K562 (cell line): ENCODE results near the gene SH3PXD2B.

ENCODE experiments used
- ETV5 ChIP-seq: sonication (generic); formaldehyde crosslinking; IDR thresholded peaks from 2 replicates; pipeline ENCODE4 v1.4.0; 2020; ENCODE audit warnings: low read depth, mild to moderate bottlenecking, missing genetic modification reagents
- FOSL1 ChIP-seq: fragments of 200-800 bp; sonication (Bioruptor generic); conservative IDR thresholded peaks from 2 replicates; pipeline ENCODE4 v1.6.1; 2016; ENCODE audit warnings: missing genetic modification characterization, missing compliant biosample characterization
- JUND ChIP-seq, 2 experiments: IDR thresholded peaks; 2 replicates in 1 of 2; 3 replicates in 1 of 2; pipeline ENCODE4 v1.6.1; 2011; ENCODE audit warnings: borderline replicate concordance in 2 of 2, low read depth in 2 of 2, low read length in 2 of 2, improper control_type of control experiment in 1 of 2, missing biosample characterization in 1 of 2, missing genetic modification characterization in 1 of 2, missing genetic modification reagents in 1 of 2
- MTA3 ChIP-seq: fragments of 450-650 bp; formaldehyde crosslinking; IDR thresholded peaks from 2 replicates; pipeline ENCODE4 v1.6.1; 2017; ENCODE audit warnings: mild to moderate bottlenecking, borderline replicate concordance
- NCOR1 ChIP-seq: fragments of 450-650 bp; IDR thresholded peaks from 2 replicates; pipeline ENCODE4 v1.6.1; 2016; ENCODE audit warnings: mild to moderate bottlenecking, moderate library complexity
- POLR2A ChIP-seq: fragments of 450-650 bp; conservative IDR thresholded peaks from 2 replicates; pipeline ENCODE4 v1.6.1; 2016
- TAF1 ChIP-seq: IDR thresholded peaks from 2 replicates; pipeline ENCODE4 v1.6.1; 2011; ENCODE audit warnings: mild to moderate bottlenecking, low read length, moderate library complexity; ENCODE audit not compliant: insufficient read depth, control insufficient read depth, severe bottlenecking; ENCODE audit errors: extremely low read depth
- ZFX ChIP-seq: sonication (generic); formaldehyde crosslinking; IDR thresholded peaks from 2 replicates; pipeline ENCODE4 v1.8.0; 2022; ENCODE audit warnings: mild to moderate bottlenecking, missing genetic modification reagents, moderate library complexity
- TF ChIP-seq, protein P1 (sequence below), 3 experiments: IDR thresholded peaks in 2 of 3; conservative IDR thresholded peaks in 1 of 3; 2 replicates each; pipeline ENCODE4 v1.5.1; 2011 to 2012; ENCODE audit warnings: low read length in 3 of 3, mild to moderate bottlenecking in 3 of 3, control low read depth in 2 of 3, improper control_type of control experiment in 1 of 3, inconsistent platforms in 1 of 3, low read depth in 1 of 3, mixed read lengths in 1 of 3, moderate library complexity in 1 of 3; ENCODE audit not compliant: insufficient read depth in 2 of 3
- TF ChIP-seq, protein P2 (sequence below), 2 experiments: fragments of 450-650 bp in 1 of 2; IDR thresholded peaks; 2 replicates each; pipeline ENCODE4 v1.6.1; 2011 to 2017; ENCODE audit warnings: low read depth in 2 of 2, antibody characterized with exemption in 1 of 2, borderline replicate concordance in 1 of 2, low read length in 1 of 2, mild to moderate bottlenecking in 1 of 2, mixed read lengths in 1 of 2; ENCODE audit not compliant: control insufficient read depth in 1 of 2
- TF ChIP-seq, protein P3 (sequence below): fragments of 450-650 bp; IDR thresholded peaks from 2 replicates; pipeline ENCODE4 v1.6.1; 2016; ENCODE audit warnings: antibody characterized with exemption
- TF ChIP-seq, protein P4 (sequence below): fragments of 250-450 bp; sonication (Bioruptor Pico); IDR thresholded peaks from 2 replicates; pipeline ENCODE4 v1.4.0; 2020; ENCODE audit warnings: mild to moderate bottlenecking, moderate library complexity
- TF ChIP-seq, protein P5 (sequence below): sonication (generic); formaldehyde crosslinking; IDR thresholded peaks from 2 replicates; pipeline ENCODE4 v1.8.1; 2022; ENCODE audit warnings: missing genetic modification reagents

DNA sequence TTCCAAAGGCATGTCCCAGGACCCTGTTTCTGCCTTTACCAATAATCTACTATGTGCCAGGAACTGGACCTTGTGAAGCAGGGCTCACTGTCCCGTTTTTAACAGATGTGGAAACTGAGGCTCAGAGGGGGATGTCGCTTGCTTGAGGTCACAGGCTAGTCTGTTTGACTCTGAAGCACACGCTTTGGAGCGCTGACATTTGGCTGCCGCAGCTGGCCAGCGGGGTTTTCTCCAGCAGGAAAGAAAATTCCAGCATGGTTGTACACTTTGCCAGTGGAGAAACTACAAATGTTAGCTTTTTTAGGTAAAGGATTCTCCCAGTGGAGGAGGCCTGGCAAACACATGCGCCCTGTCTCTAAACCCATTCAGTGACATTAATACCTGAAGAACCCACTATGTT is 50.5 kb downstream of the SH3PXD2B start:
- TF ChIP-seq ETV5 (CRISPR knock-in tag) = no peak
- TF ChIP-seq, protein P1, sequence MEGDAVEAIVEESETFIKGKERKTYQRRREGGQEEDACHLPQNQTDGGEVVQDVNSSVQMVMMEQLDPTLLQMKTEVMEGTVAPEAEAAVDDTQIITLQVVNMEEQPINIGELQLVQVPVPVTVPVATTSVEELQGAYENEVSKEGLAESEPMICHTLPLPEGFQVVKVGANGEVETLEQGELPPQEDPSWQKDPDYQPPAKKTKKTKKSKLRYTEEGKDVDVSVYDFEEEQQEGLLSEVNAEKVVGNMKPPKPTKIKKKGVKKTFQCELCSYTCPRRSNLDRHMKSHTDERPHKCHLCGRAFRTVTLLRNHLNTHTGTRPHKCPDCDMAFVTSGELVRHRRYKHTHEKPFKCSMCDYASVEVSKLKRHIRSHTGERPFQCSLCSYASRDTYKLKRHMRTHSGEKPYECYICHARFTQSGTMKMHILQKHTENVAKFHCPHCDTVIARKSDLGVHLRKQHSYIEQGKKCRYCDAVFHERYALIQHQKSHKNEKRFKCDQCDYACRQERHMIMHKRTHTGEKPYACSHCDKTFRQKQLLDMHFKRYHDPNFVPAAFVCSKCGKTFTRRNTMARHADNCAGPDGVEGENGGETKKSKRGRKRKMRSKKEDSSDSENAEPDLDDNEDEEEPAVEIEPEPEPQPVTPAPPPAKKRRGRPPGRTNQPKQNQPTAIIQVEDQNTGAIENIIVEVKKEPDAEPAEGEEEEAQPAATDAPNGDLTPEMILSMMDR (IDR thresholded peaks at IDR 0.05 in 2 of 3, conservative IDR thresholded peaks at IDR 0.05 in 1 of 3; ENCODE audit: insufficient read depth in 2 of 3, low read depth in 1 of 3, low read length in 3 of 3) = no peak
- TF ChIP-seq, protein P2, sequence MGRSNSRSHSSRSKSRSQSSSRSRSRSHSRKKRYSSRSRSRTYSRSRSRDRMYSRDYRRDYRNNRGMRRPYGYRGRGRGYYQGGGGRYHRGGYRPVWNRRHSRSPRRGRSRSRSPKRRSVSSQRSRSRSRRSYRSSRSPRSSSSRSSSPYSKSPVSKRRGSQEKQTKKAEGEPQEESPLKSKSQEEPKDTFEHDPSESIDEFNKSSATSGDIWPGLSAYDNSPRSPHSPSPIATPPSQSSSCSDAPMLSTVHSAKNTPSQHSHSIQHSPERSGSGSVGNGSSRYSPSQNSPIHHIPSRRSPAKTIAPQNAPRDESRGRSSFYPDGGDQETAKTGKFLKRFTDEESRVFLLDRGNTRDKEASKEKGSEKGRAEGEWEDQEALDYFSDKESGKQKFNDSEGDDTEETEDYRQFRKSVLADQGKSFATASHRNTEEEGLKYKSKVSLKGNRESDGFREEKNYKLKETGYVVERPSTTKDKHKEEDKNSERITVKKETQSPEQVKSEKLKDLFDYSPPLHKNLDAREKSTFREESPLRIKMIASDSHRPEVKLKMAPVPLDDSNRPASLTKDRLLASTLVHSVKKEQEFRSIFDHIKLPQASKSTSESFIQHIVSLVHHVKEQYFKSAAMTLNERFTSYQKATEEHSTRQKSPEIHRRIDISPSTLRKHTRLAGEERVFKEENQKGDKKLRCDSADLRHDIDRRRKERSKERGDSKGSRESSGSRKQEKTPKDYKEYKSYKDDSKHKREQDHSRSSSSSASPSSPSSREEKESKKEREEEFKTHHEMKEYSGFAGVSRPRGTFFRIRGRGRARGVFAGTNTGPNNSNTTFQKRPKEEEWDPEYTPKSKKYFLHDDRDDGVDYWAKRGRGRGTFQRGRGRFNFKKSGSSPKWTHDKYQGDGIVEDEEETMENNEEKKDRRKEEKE (IDR thresholded peaks at IDR 0.05; ENCODE audit: borderline replicate concordance in 1 of 2, control insufficient read depth in 1 of 2, low read depth in 2 of 2, low read length in 1 of 2) = no peak
- TF ChIP-seq NCOR1 = no peak
- TF ChIP-seq MTA3 = no peak
- TF ChIP-seq, protein P3, sequence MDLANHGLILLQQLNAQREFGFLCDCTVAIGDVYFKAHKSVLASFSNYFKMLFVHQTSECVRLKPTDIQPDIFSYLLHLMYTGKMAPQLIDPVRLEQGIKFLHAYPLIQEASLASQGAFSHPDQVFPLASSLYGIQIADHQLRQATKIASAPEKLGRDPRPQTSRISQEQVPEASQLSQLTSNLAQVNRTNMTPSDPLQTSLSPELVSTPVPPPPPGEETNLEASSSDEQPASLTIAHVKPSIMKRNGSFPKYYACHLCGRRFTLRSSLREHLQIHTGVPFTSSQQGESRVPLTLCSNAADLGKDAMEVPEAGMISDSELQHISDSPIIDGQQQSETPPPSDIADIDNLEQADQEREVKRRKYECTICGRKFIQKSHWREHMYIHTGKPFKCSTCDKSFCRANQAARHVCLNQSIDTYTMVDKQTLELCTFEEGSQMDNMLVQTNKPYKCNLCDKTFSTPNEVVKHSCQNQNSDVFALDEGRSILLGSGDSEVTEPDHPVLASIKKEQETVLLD = no peak
- no peak for TF ChIP-seq ZFX
- TF ChIP-seq TAF1 = no peak
- no peak for TF ChIP-seq JUND (IDR thresholded peaks at IDR 0.05; ENCODE audit: borderline replicate concordance, low read depth, low read length)
- TF ChIP-seq JUND (tag; IDR thresholded peaks at IDR 0.05; ENCODE audit: borderline replicate concordance, low read depth, low read length) = no peak
- TF ChIP-seq, protein P4, sequence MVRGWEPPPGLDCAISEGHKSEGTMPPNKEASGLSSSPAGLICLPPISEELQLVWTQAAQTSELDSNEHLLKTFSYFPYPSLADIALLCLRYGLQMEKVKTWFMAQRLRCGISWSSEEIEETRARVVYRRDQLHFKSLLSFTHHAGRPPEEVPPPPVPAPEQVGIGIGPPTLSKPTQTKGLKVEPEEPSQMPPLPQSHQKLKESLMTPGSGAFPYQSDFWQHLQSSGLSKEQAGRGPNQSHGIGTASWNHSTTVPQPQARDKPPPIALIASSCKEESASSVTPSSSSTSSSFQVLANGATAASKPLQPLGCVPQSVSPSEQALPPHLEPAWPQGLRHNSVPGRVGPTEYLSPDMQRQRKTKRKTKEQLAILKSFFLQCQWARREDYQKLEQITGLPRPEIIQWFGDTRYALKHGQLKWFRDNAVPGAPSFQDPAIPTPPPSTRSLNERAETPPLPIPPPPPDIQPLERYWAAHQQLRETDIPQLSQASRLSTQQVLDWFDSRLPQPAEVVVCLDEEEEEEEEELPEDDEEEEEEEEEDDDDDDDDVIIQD (CRISPR knock-in tag) = no peak
- TF ChIP-seq POLR2A = no peak
- TF ChIP-seq FOSL1 (tag) = no peak
- TF ChIP-seq, protein P5, sequence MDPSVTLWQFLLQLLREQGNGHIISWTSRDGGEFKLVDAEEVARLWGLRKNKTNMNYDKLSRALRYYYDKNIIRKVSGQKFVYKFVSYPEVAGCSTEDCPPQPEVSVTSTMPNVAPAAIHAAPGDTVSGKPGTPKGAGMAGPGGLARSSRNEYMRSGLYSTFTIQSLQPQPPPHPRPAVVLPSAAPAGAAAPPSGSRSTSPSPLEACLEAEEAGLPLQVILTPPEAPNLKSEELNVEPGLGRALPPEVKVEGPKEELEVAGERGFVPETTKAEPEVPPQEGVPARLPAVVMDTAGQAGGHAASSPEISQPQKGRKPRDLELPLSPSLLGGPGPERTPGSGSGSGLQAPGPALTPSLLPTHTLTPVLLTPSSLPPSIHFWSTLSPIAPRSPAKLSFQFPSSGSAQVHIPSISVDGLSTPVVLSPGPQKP (CRISPR knock-in tag) = no peak
